ENCODE data around the gene CSF1. TPM values are rescaled to one million over a fixed set of nuclear protein-coding genes. Genes with fewer than 3 reads are reported as not detected.

Gene CSF1
- total RNA-seq, 1 experiment from 2014 or later, result 3.0 TPM

GRCh38 chr1:109891930-109892329, 18.7 kb upstream of the CSF1 start:
- Histone ChIP-seq H3K79me2 (ENCODE audit: insufficient read depth, low read length) (no peaks in the 10 kb centered on the region), H3K9ac (ENCODE audit: low read length) (no peak overlapping the region), H3K27ac (ENCODE audit: low read depth, low read length) (no peak overlapping the region), H3K4me1 (ENCODE audit: control insufficient read depth in 1 of 2, insufficient read depth in 2 of 2, low read length in 2 of 2) (peaks cover 10 to 43% of the 10 kb centered on the region in 2 experiments), H3K9me2 (ENCODE audit: insufficient read depth) (no peaks in the 10 kb centered on the region), H3K27me3 (ENCODE audit: insufficient read depth, low read length) (no peaks in the 10 kb centered on the region), H2AFZ (ENCODE audit: low read depth, low read length, poor library complexity, severe bottlenecking) (no peak overlapping the region), H3K4me3 (replicated peaks in 1 of 2; ENCODE audit: low read depth in 1 of 2, low read length in 2 of 2) (no peak overlapping the region), H3K9me3 (ENCODE audit: control insufficient read depth in 1 of 2, insufficient read depth in 1 of 2, low read depth in 1 of 2, low read length in 2 of 2) (no peaks in the 10 kb centered on the region), H4K20me1 (ENCODE audit: insufficient read depth) (no peaks in the 10 kb centered on the region), H3K4me2 (ENCODE audit: low read length) (no peak overlapping the region), H3K36me3 (ENCODE audit: control insufficient read depth in 1 of 2, insufficient read depth in 2 of 2, low read length in 2 of 2) (no peaks in the 10 kb centered on the region)
- no TSS peak for BruUV-seq (replicated peaks)
- DNase-seq (ENCODE audit: low read depth, low spot score), result no peak
- intact Hi-C loops (cut with micrococcal nuclease), result no loop called here
- ChIA-PET POLR2A (no interaction called here), CTCF (no interaction called here), RAD21 (ENCODE audit: low non-redundant PET in 1 of 2, low total read pairs in 2 of 2, uncharacterized antibody in 2 of 2, unreplicated experiment in 2 of 2) (no interaction called here)
- ATAC-seq, result no peak
- TF ChIP-seq ELF1 (IDR thresholded peaks at IDR 0.05; ENCODE audit: borderline replicate concordance, low read depth), result no peak
- no peak for TF ChIP-seq EZH2 (IDR thresholded peaks at IDR 0.05)
- TF ChIP-seq YY1 (IDR thresholded peaks at IDR 0.05; ENCODE audit: extremely low read depth, insufficient replicate concordance, low read depth, low read length), result no peak
- TF ChIP-seq RAD21 (IDR thresholded peaks at IDR 0.05; ENCODE audit: low read depth), result no peak
- TF ChIP-seq CTCF (IDR thresholded peaks at IDR 0.05 in 2 of 3, conservative IDR thresholded peaks at IDR 0.05 in 1 of 3; ENCODE audit: borderline replicate concordance in 1 of 3, insufficient read depth in 1 of 3, low read depth in 2 of 3, low read length in 2 of 3), result no peak
- no peak for TF ChIP-seq CBX3 (IDR thresholded peaks at IDR 0.05; ENCODE audit: low read depth)
- no peak for TF ChIP-seq JUND (IDR thresholded peaks at IDR 0.05)
- TF ChIP-seq REST (IDR thresholded peaks at IDR 0.05; ENCODE audit: low read depth), result no peak
